HUES48 (cell line): ENCODE results near the gene ELK3.

Source experiments
- H3K27ac ChIP-seq: one replicate; pipeline ENCODE4 v1.7.0; 2013; ENCODE audit warnings: low read depth, low read length, inconsistent platforms
- H3K27me3 ChIP-seq: 2 replicates; pipeline ENCODE4 v1.6.1; 2013; ENCODE audit warnings: mild to moderate bottlenecking, low read length; ENCODE audit not compliant: control insufficient read depth, insufficient read depth
- H3K36me3 ChIP-seq: 2 replicates; pipeline ENCODE4 v1.6.1; 2013; ENCODE audit warnings: low read length; ENCODE audit not compliant: control insufficient read depth, insufficient read depth
- H3K4me1 ChIP-seq: 2 replicates; pipeline ENCODE4 v1.6.1; 2013; ENCODE audit warnings: mild to moderate bottlenecking, low read length; ENCODE audit not compliant: control insufficient read depth, insufficient read depth
- H3K4me3 ChIP-seq: 2 replicates; pipeline ENCODE4 v1.5.1; 2013; ENCODE audit warnings: mild to moderate bottlenecking, low read depth, low read length
- H3K9ac ChIP-seq: 2 replicates; pipeline ENCODE4 v1.6.1; 2013; ENCODE audit warnings: mild to moderate bottlenecking, low read depth, low read length, moderate library complexity
- H3K9me3 ChIP-seq: 2 replicates; pipeline ENCODE4 v1.6.1; 2013; ENCODE audit warnings: low read length; ENCODE audit not compliant: control insufficient read depth, insufficient read depth

ELK3 gene

DNA sequence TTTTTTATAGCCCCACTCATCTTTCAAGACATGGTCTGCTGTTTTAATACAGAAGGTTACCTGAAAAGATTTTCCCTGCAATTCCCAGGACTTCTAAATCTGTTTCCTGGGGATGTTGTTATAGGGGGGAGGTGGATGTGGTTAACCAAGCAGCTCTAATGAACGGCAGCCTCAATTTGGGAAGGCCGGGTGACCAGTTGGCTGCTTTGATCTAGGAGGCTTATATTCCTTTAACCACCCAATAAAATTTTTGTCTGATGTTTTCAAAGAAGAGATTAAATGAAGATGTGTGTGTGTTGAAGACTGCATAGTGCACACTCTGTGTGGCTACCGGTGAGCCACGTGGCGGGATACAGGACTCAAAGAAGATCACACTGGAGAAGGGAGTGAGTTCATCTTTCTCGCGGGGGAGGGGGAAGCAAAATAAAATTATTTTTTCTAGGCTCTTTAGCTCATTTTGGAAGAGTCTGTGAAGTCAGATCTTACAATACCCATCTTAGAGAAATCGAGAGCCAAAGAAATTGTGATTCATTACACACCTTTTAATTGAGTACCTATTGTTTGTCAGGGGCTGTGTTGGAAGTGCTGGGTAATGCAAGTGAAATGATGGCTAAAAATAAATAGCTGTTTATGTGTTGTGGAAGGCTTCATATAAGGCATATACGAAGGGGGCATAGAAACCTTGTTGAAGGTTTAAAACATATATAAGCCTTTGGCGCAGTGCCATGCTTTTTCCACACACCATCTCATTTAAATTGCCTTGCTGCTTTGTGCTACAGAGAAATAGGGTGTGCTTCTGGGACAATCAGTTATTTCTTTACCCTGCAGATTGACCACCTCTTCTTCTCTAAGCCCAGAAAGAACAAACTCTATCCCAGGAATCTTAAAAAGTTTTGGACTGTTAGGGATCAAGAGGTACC lies 18.5 kb downstream of the ELK3 start:
- Histone ChIP-seq H3K9me3 (no peaks in the 10 kb centered on the region), H3K27me3 (no peaks in the 10 kb centered on the region), H3K4me3 (no peak overlapping the region), H3K27ac (no peak overlapping the region), H3K4me1 (peaks cover 34% of the 10 kb centered on the region), H3K36me3 (no peaks in the 10 kb centered on the region), H3K9ac (no peak overlapping the region)

DNA sequence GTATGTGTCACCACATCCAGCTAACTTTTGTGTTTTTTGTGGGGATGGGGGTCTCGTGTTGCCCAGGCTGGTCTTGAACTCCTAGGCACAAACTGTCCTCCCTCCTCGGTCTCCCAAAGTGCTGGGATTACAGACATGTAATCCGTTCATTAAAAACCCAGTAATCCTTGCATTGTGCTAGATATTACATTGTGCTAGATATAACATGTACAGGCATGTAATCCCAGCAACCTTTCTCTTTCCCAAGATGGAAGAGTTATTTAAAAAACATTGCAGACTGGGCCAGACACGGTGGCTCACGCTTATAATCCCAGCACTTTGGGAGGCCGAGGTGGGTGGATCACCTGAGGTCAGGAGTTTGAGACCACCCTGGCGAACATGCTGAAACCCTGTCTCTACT lies 19.7 kb downstream of the ELK3 start:
- Histone ChIP-seq H3K4me1 (peaks cover 37% of the 10 kb centered on the region), H3K4me3 (no peak overlapping the region)

DNA sequence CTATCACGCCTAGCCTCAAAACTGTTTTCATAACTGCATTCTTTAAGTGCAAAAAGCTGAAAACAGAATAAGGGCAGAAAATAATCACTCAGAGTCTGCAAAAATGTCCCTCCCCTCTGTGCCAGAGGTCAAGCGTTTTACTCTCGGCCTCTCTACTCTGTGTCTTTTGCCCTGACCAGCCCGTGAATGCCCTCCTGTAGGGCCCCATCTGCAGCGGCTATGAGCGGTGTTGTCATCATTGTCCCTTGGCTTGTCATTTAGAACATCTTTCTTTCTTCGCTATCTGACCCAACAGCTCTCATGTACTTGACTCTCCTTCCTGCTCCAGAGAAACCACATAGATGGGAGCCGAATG lies 21.7 kb downstream of the ELK3 start:
- Histone ChIP-seq H3K9me3 (no peaks in the 10 kb centered on the region), H3K27ac (no peak overlapping the region), H3K36me3 (no peaks in the 10 kb centered on the region), H3K4me3 (no peak overlapping the region), H3K9ac (no peak overlapping the region), H3K27me3 (no peaks in the 10 kb centered on the region), H3K4me1 (peaks cover 26% of the 10 kb centered on the region)

More for the DNA sequence above, 19.7 kb downstream of the ELK3 start:
- no peak overlapping the region for H3K9ac ChIP-seq
- no peaks in the 10 kb centered on the region for H3K27me3 ChIP-seq
- no peak overlapping the region for H3K27ac ChIP-seq
- no peaks in the 10 kb centered on the region for H3K9me3 ChIP-seq
- no peaks in the 10 kb centered on the region for H3K36me3 ChIP-seq

DNA sequence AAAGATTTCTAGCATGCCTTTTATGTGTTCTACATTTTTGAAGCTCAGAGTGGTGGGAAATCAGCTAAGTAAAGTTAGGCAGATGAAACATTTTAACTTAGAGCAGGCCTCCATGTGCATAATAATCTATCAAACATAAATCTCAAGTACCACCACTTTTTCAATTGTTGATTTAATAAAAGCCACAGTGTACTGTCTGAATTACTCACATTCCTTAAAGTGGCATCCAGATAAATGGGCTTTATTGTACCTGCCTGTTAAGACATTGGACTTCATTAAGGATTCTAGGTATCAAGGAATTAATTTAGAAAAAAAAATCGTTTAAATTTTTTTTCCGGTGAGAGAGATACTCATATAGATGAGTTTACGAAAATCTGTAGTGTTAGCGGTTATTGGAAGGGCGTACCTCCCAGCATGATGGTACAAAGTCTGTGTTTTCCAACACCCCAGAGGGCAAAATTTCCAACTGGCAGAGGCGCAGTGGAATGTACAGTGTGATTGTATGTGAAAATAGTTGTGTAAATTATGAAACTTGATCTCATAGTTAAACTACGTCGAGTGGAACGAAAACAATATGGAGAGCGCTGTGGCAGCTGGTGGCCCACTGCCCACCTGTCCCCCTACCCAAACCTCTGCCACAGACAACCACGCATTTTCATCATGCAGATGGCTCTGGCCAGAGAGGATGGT lies 25.0 kb downstream of the ELK3 start:
- no peaks in the 10 kb centered on the region for H3K36me3 ChIP-seq
- no peak overlapping the region for H3K4me3 ChIP-seq
- H3K27ac ChIP-seq, result peak overlapping the region; percentile 46
- no peak overlapping the region for H3K9ac ChIP-seq
- no peaks in the 10 kb centered on the region for H3K9me3 ChIP-seq
- H3K27me3 ChIP-seq, result no peaks in the 10 kb centered on the region
- H3K4me1 ChIP-seq, result peaks cover 21% of the 10 kb centered on the region

DNA sequence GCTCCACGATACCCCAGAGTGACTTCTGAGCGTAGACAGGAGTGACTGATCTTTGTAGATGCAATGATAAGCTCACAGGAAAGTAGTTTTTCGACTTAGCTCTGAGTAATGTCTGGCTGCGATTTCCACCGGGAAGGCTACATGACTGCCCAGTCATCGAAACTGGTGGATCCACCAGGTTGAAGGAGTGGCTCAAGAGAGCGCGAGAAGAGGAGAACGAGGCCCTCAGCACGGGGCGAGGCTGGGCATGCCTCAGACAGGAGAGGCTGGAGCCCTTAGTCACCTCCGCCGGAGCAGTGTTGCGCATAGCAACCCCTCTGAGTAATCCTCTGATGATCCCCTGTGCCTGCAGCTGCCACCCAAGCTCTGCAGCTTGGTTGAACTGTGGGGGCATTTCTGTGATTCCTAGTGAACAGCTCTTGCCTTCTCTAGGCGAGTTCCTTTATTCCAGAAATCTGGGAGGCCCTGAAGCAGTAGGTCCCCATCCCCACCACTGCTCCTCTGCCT lies 25.6 kb downstream of the ELK3 start:
- no peaks in the 10 kb centered on the region for H3K27me3 ChIP-seq
- H3K4me3 ChIP-seq, result no peak overlapping the region
- no peaks in the 10 kb centered on the region for H3K36me3 ChIP-seq
- peaks cover 23% of the 10 kb centered on the region for H3K4me1 ChIP-seq
- H3K9me3 ChIP-seq, result no peaks in the 10 kb centered on the region
- H3K9ac ChIP-seq, result no peak overlapping the region
- peak overlapping the region; percentile 46 for H3K27ac ChIP-seq

DNA sequence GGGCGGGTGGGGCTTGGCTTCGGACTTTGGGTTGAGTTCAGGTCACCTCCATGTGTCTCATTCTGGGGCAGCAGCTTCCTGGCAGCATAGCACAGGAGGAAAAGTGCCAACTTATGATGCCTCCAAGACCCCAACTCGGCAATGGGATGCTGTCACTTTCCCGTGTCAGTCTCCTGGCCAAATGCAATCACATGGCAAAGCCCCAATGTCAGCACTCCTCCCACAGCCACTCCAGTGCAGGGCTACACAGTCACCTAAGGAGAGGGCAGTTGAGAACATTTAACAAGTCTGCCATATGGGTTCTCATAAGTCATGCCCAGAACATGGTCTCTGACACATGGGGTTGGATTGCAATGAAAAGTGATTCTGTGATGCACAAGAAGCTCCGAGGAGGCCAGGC lies 26.7 kb downstream of the ELK3 start:
- H3K4me3 ChIP-seq, result no peak overlapping the region
- H3K9ac ChIP-seq, result no peak overlapping the region
- H3K36me3 ChIP-seq, result no peaks in the 10 kb centered on the region
- no peaks in the 10 kb centered on the region for H3K9me3 ChIP-seq
- no peak overlapping the region for H3K27ac ChIP-seq
- no peaks in the 10 kb centered on the region for H3K27me3 ChIP-seq
- peaks cover 23% of the 10 kb centered on the region for H3K4me1 ChIP-seq

DNA sequence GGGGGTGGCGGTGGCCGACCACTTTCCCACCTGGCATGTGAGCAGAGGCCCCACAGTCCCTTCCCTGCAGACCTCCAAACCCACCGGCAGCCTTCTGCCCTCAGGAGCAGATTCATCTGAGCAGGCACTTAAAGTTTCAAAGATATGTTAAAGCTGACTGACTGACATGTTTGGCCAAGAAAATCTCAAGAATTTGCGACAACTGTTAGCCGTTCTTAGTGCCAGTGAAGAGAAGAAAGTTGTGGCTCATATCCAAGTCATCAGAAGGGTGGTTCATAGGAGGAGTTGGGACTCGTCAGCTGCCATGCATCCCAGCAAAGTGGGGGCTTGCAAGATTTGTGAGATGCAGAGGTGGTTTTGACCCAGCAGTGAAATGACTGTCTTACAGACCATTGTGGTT lies 27.2 kb downstream of the ELK3 start:
- Histone ChIP-seq H3K27me3 (no peaks in the 10 kb centered on the region), H3K36me3 (no peaks in the 10 kb centered on the region), H3K9me3 (no peaks in the 10 kb centered on the region), H3K4me1 (peaks cover 18% of the 10 kb centered on the region), H3K27ac (no peak overlapping the region), H3K9ac (no peak overlapping the region), H3K4me3 (no peak overlapping the region)

DNA sequence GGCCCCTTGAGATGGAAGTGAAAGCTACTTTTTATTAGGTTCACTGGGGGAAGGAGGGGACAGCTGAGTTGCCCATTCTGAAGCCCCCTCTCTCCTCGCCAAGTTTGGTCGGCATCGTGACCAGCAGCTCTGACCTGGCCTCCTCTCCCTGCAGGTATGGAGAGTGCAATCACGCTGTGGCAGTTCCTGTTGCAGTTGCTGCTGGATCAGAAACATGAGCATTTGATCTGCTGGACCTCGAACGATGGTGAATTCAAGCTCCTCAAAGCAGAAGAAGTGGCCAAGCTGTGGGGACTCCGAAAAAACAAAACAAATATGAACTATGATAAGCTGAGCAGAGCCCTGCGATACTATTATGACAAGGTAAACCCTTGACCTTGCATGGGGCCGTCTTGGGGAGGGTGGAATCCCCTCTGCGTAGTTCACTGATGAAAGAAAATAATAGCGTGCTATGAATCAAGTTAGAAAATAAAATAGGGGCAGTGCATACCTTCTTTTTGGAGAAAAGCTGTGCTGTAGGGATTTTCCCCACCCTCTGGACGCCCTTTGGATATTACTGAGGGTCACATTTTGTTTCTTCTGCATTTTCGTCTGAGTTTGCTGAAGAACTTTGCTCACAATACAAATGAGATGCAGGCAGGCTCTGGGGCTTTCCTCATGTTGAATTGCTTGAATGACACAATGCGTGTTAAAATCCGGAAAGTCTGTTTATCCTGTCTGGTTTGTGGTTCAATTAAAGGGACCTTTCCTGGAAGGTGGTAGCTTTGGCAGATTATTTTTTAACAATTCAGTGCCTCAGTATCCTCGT lies 29.4 kb downstream of the ELK3 start:
- no peaks in the 10 kb centered on the region for H3K36me3 ChIP-seq

DNA sequence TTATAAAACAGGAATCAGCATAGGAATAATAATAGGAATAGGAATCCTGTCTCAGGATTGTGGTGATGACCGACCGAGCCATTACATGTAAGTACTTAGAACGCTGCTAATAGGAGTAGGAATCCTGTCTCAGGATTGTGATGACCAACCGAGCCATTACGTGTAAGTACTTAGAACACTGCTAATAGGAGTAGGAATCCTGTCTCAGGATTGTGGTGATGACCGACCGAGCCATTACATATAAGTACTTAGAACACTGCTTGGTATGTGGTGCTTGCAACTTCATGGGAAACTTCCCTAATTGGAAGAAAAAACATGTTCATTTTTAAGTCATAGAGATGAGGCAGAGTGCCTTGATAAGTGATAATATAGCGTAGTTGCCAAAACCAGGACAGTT lies 30.0 kb downstream of the ELK3 start:
- Histone ChIP-seq H3K4me3 (no peak overlapping the region), H3K9me3 (no peaks in the 10 kb centered on the region), H3K4me1 (peaks cover 7% of the 10 kb centered on the region; the same call in 1 of the 2 replicates), H3K27ac (no peak overlapping the region), H3K36me3 (no peaks in the 10 kb centered on the region), H3K27me3 (no peaks in the 10 kb centered on the region), H3K9ac (no peak overlapping the region)

More for the DNA sequence above, 29.4 kb downstream of the ELK3 start:
- H3K27me3 ChIP-seq, result no peaks in the 10 kb centered on the region
- H3K9ac ChIP-seq, result no peak overlapping the region
- no peak overlapping the region for H3K4me3 ChIP-seq
- no peak overlapping the region for H3K27ac ChIP-seq
- H3K4me1 ChIP-seq, result peaks cover 7% of the 10 kb centered on the region; the same call in 1 of the 2 replicates
- no peaks in the 10 kb centered on the region for H3K9me3 ChIP-seq

DNA sequence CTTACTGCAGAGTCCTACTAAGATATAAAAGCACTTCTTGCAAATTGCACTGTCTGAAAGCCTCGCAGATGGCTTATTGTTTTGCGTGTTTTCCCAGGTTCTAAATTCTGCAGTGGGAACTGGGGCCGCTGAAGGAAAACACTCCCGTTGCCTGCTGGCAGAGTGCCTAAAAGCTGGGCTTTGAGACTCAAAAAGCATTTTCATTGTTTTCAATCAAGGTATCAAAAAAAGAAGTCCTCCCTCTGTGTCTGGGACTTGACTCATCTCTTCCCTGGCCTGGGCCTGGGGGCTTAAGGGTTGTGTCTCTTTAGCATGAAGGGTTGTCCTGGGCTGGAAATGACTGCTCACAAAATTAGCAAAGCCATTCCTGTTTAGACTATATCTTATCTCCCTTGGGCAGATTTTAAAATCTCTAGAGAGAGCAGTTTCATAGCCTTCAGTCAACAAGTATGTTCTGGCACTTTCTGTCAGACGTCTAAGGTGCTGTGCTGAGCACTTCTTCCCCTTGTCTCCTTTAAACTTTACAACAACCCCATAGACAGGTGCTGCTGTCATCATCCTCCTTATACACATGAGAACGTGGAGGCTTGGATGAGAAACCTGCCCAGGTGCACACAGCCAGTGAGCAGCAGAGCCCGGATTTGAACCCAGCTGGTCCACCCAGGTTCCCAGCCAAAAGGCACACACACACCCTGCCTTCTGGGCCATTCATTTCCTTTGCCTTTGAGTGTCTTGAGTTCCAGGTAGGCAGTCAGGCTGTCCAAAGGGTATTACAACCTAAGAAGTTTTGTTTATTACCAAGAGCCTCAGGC lies 31.1 kb downstream of the ELK3 start:
- H3K27ac ChIP-seq, result no peak overlapping the region
- no peaks in the 10 kb centered on the region for H3K27me3 ChIP-seq
- H3K9ac ChIP-seq, result no peak overlapping the region
- H3K36me3 ChIP-seq, result no peaks in the 10 kb centered on the region
- H3K9me3 ChIP-seq, result no peaks in the 10 kb centered on the region
- peaks cover 7% of the 10 kb centered on the region; the same call in 1 of the 2 replicates for H3K4me1 ChIP-seq
- no peak overlapping the region for H3K4me3 ChIP-seq
